HepG2 (cell line): ENCODE data around the gene TBX5.

Experiments
- CTCF ChIP-seq: sonication (generic); formaldehyde crosslinking; IDR thresholded peaks from 2 replicates; pipeline ENCODE4 v1.5.0; 2020; ENCODE audit warnings: mild to moderate bottlenecking, missing genetic modification reagents, moderate library complexity
- EP300 ChIP-seq, 3 experiments: sonication (generic) in 1 of 3; formaldehyde crosslinking in 1 of 3; IDR thresholded peaks; 2 replicates each; pipeline versions ENCODE4 v1.5.1 to v1.6.1; 2011 to 2020; ENCODE audit warnings: low read depth in 2 of 3, low read length in 2 of 3, borderline replicate concordance in 1 of 3, improper control_type of control experiment in 1 of 3, mild to moderate bottlenecking in 1 of 3, missing genetic modification reagents in 1 of 3, moderate library complexity in 1 of 3
- KIAA2018 ChIP-seq: sonication (generic); formaldehyde crosslinking; IDR thresholded peaks from 2 replicates; pipeline ENCODE4 v1.5.0; 2020; ENCODE audit warnings: mild to moderate bottlenecking, missing genetic modification reagents, borderline replicate concordance
- MYC ChIP-seq: sonication (generic); formaldehyde crosslinking; IDR thresholded peaks from 2 replicates; pipeline ENCODE4 v1.9.0; 2021; ENCODE audit warnings: missing genetic modification reagents, borderline replicate concordance
- SOX13 ChIP-seq, 3 experiments: fragments of 450-650 bp in 1 of 3; sonication (generic) in 1 of 3; formaldehyde crosslinking in 1 of 3; IDR thresholded peaks in 2 of 3; conservative IDR thresholded peaks in 1 of 3; 2 replicates each; pipeline versions ENCODE4 v1.5.0 to v1.6.1; 2016 to 2020; ENCODE audit warnings: antibody characterized with exemption in 1 of 3, mild to moderate bottlenecking in 1 of 3, missing compliant biosample characterization in 1 of 3, missing genetic modification reagents in 1 of 3, moderate library complexity in 1 of 3

- TF ChIP-seq EP300 (IDR thresholded peaks at IDR 0.05; ENCODE audit: low read depth in 2 of 2, low read length in 2 of 2) (no peak), EP300 (CRISPR knock-in tag; IDR thresholded peaks at IDR 0.05; ENCODE audit: borderline replicate concordance) (no peak), CTCF (no peak), MYC (CRISPR knock-in tag) (no peak), SOX13 (IDR thresholded peaks at IDR 0.05) (no peak), SOX13 (CRISPR knock-in tag; conservative IDR thresholded peaks at IDR 0.05 in 1 of 2, IDR thresholded peaks at IDR 0.05 in 1 of 2) (no peak), KIAA2018 (CRISPR knock-in tag) (no peak)
Measured at GRCh38 chr12:114347861-114348260, 58.1 kb downstream of the TBX5 start.
